GM21528 (cell line): ENCODE data around the gene CFAP91.
"Not testable (repeated sequence)": the region's sequence is repeated elsewhere in the genome, so short reads cannot be mapped to it uniquely, and the experiment has no call there.

ENCODE experiments used
- ATAC-seq: cut with Tn5 transposase; IDR thresholded peaks from one replicate; pipeline ENCODE4 v1.9.1; 2021; ENCODE audit warnings: mild to moderate bottlenecking, moderate library complexity; ENCODE audit not compliant: unreplicated experiment, low FRiP score

The CFAP91 gene

GRCh38 chr3:119676771-119677640 is 25.8 kb upstream of the CFAP91 start, which contains the start of gene COX17:
Gene COX17 (minus strand): TSS chr3:119677406. CDS start chr3:119677310, 96 bp downstream.
- ATAC-seq = peak; percentile 91

- no peak for ATAC-seq
Measured at GRCh38 chr3:119677641-119677934, 25.2 kb upstream of the CFAP91 start.

GRCh38 chr3:119678209-119678608 is 24.6 kb upstream of the CFAP91 start:
- not testable (repeated sequence) for ATAC-seq

GRCh38 chr3:119679874-119680273 is 22.9 kb upstream of the CFAP91 start:
- ATAC-seq = no peak

- no peak for ATAC-seq
Measured at GRCh38 chr3:119681279-119681678, 21.5 kb upstream of the CFAP91 start.

- ATAC-seq = no peak
Measured at GRCh38 chr3:119683421-119683820, 19.4 kb upstream of the CFAP91 start.

- ATAC-seq = no peak
Measured at GRCh38 chr3:119690043-119690656, 12.7 kb upstream of the CFAP91 start.

- ATAC-seq = no peak
Measured at GRCh38 chr3:119695480-119695879, 7.3 kb upstream of the CFAP91 start.

GRCh38 chr3:119697394-119697793 is 5.4 kb upstream of the CFAP91 start:
- peak; percentile 62 for ATAC-seq

GRCh38 chr3:119700269-119700919 is 2.4 kb upstream of the CFAP91 start:
- ATAC-seq = no peak

- no peak for ATAC-seq
Measured at GRCh38 chr3:119700920-119701734, 1.7 kb upstream of the CFAP91 start.

GRCh38 chr3:119703820-119704531 is 1.2 kb downstream of the CFAP91 start:
- ATAC-seq = no peak

GRCh38 chr3:119715105-119715504 is 12.3 kb downstream of the CFAP91 start:
- ATAC-seq = no peak

GRCh38 chr3:119716998-119717397 is 14.2 kb downstream of the CFAP91 start:
- ATAC-seq = no peak

- ATAC-seq = no peak
Measured at GRCh38 chr3:119717520-119717919, 14.7 kb downstream of the CFAP91 start.

- ATAC-seq = no peak
Measured at GRCh38 chr3:119723022-119723421, 20.2 kb downstream of the CFAP91 start.

- ATAC-seq = no peak
Measured at GRCh38 chr3:119726909-119727308, 24.1 kb downstream of the CFAP91 start.

- ATAC-seq = no peak
Measured at GRCh38 chr3:119729996-119730395, 27.2 kb downstream of the CFAP91 start.

- ATAC-seq = no peak
Measured at GRCh38 chr3:119731560-119732343, 28.9 kb downstream of the CFAP91 start.
